A549 (cell line): Measurements from ENCODE around the gene ZNF827. TPM values are rescaled to one million over a fixed set of nuclear protein-coding genes. Genes with fewer than 3 reads are reported as not detected.

Experiments
- ATAC-seq, 2 experiments: fragments of 200-7000 bp in 1 of 2; fragments of >200 bp in 1 of 2; cut with Nextera tagmentation in 1 of 2; cut with Tn5 transposase in 1 of 2; 3 replicates each; pipeline versions ENCODE4 v1.8.0 to v1.9.1; 2018 to 2020; ENCODE audit warnings: mild to moderate bottlenecking in 1 of 2, moderate library complexity in 1 of 2
- CTCF ChIA-PET: fragments of 300-600 bp; sonication (Branson Sonifier 250); formaldehyde crosslinking; extraction: SDS; loops from one replicate; lab custom pipeline; 2021; ENCODE audit warnings: antibody characterized with exemption, inconsistent platforms; lab: Yijun Ruan, JAX
- POLR2A ChIA-PET: fragments of 350-600 bp; formaldehyde crosslinking; extraction: SDS; loops from one replicate; lab custom pipeline; 2021; ENCODE audit warnings: antibody characterized with exemption, inconsistent platforms; lab: Yijun Ruan, JAX
- DNase-seq, 2 experiments: peaks; one replicate each; pipeline versions ENCODE4 v3.0.0 to v3.0.0-alpha.2; 2011 to 2016; ENCODE audit warnings: low read depth in 1 of 2, low spot score in 1 of 2
- FAIRE-seq: peaks from 2 replicates; lab custom pipeline; 2011; peaks lifted over from hg19 to GRCh38; lab: Jason Lieb, UNC
- H3K27ac ChIP-seq, 2 experiments: fragments of >200 bp; sonication (Bioruptor Twin); formaldehyde crosslinking; 3 replicates each; pipeline ENCODE4 v1.5.1; 2016 to 2017
- H3K4me1 ChIP-seq: fragments of >200 bp; sonication (Bioruptor Twin); formaldehyde crosslinking; 3 replicates; pipeline ENCODE4 v1.6.1; 2016
- H3K4me2 ChIP-seq: fragments of >200 bp; sonication (Bioruptor Twin); formaldehyde crosslinking; 3 replicates; pipeline ENCODE4 v1.6.1; 2016
- H3K4me3 ChIP-seq: fragments of >200 bp; sonication (Bioruptor Twin); formaldehyde crosslinking; 3 replicates; pipeline ENCODE4 v1.5.1; 2016
- H3K9me3 ChIP-seq: fragments of >200 bp; sonication (Bioruptor Twin); formaldehyde crosslinking; 3 replicates; pipeline ENCODE4 v1.6.1; 2016
- CEBPB ChIP-seq, 2 experiments: fragments of >200 bp in 1 of 2; sonication (Bioruptor Twin) in 1 of 2; formaldehyde crosslinking in 1 of 2; IDR thresholded peaks; 2 replicates each; pipeline ENCODE4 v1.6.1; 2012 to 2016
- CHD4 ChIP-seq: fragments of 200-600 bp; sonication (generic); IDR thresholded peaks from 2 replicates; pipeline ENCODE4 v1.6.1; 2016; ENCODE audit warnings: antibody characterized with exemption, mild to moderate bottlenecking, borderline replicate concordance
- E2F6 ChIP-seq: IDR thresholded peaks from 2 replicates; pipeline ENCODE4 v1.6.1; 2012; ENCODE audit warnings: low read depth, borderline replicate concordance
- EHF ChIP-seq: fragments of 250-450 bp; sonication (Bioruptor Pico); IDR thresholded peaks from 2 replicates; pipeline ENCODE4 v1.5.0; 2020; ENCODE audit warnings: mild to moderate bottlenecking
- EP300 ChIP-seq, 2 experiments: fragments of >200 bp; sonication (Bioruptor Twin); formaldehyde crosslinking; IDR thresholded peaks; 2 replicates in 1 of 2; 3 replicates in 1 of 2; pipeline ENCODE4 v1.6.1; 2016 to 2017
- FOSB ChIP-seq: fragments of 250-450 bp; sonication (Bioruptor Pico); IDR thresholded peaks from 2 replicates; pipeline ENCODE4 v1.5.0; 2020; ENCODE audit warnings: mild to moderate bottlenecking, moderate library complexity
- FOSL2 ChIP-seq, 2 experiments: fragments of 450-650 bp in 1 of 2; fragments of >200 bp in 1 of 2; sonication (Bioruptor Twin) in 1 of 2; formaldehyde crosslinking; IDR thresholded peaks; 2 replicates each; pipeline versions ENCODE4 v1.5.0 to v1.6.1; 2016 to 2020; ENCODE audit warnings: mild to moderate bottlenecking in 1 of 2, moderate library complexity in 1 of 2
- GATA3 ChIP-seq: IDR thresholded peaks from 2 replicates; pipeline ENCODE4 v1.6.1; 2012; ENCODE audit warnings: borderline replicate concordance
- HES2 ChIP-seq: fragments of >200 bp; sonication (Bioruptor Twin); formaldehyde crosslinking; IDR thresholded peaks from 2 replicates; pipeline ENCODE4 v1.6.1; 2016
- HEYL ChIP-seq: fragments of 250-450 bp; sonication (Bioruptor Pico); IDR thresholded peaks from 2 replicates; pipeline ENCODE4 v1.8.0; 2021; ENCODE audit warnings: mild to moderate bottlenecking, moderate library complexity
- JUN ChIP-seq, 2 experiments: fragments of >200 bp; sonication (Bioruptor Twin); formaldehyde crosslinking; IDR thresholded peaks; 2 replicates in 1 of 2; 3 replicates in 1 of 2; pipeline ENCODE4 v1.6.1; 2016 to 2017
- JUNB ChIP-seq: fragments of >200 bp; sonication (Bioruptor Twin); formaldehyde crosslinking; IDR thresholded peaks from 2 replicates; pipeline ENCODE4 v1.6.1; 2016
- MAFK ChIP-seq: fragments of 450-650 bp; IDR thresholded peaks from 2 replicates; pipeline ENCODE4 v1.6.1; 2014; ENCODE audit not compliant: partially characterized antibody
- MAX ChIP-seq: IDR thresholded peaks from 2 replicates; pipeline ENCODE4 v1.6.1; 2012
- NPAS2 ChIP-seq: fragments of 250-450 bp; sonication (Bioruptor Pico); IDR thresholded peaks from 2 replicates; pipeline ENCODE4 v1.8.0; 2022; ENCODE audit warnings: mild to moderate bottlenecking, moderate library complexity, borderline replicate concordance
- PBX3 ChIP-seq: IDR thresholded peaks from 2 replicates; pipeline ENCODE4 v1.6.1; 2012
- POLR2A ChIP-seq: IDR thresholded peaks from 2 replicates; pipeline ENCODE4 v1.6.1; 2012; ENCODE audit warnings: mild to moderate bottlenecking, low read length
- RAD21 ChIP-seq, 2 experiments: fragments of >200 bp in 1 of 2; sonication (Bioruptor Twin) in 1 of 2; formaldehyde crosslinking in 1 of 2; IDR thresholded peaks in 1 of 2; conservative IDR thresholded peaks in 1 of 2; 2 replicates in 1 of 2; 3 replicates in 1 of 2; pipeline ENCODE4 v1.6.1; 2012 to 2018; ENCODE audit warnings: inconsistent platforms in 1 of 2
- RCOR1 ChIP-seq: fragments of 150-350 bp; IDR thresholded peaks from 2 replicates; pipeline ENCODE4 v1.6.1; 2014; ENCODE audit warnings: antibody characterized with exemption, low read length, low read depth
- RNF2 ChIP-seq: fragments of 200-600 bp; sonication (generic); IDR thresholded peaks from 2 replicates; pipeline ENCODE4 v1.6.1; 2016; ENCODE audit warnings: low read depth, mild to moderate bottlenecking, antibody characterized with exemption, moderate library complexity, borderline replicate concordance
- TFCP2L1 ChIP-seq: fragments of 250-450 bp; sonication (Bioruptor Pico); IDR thresholded peaks from 2 replicates; pipeline ENCODE4 v1.5.0; 2021; ENCODE audit warnings: mild to moderate bottlenecking
- USF2 ChIP-seq: fragments of 450-650 bp; IDR thresholded peaks from 2 replicates; pipeline ENCODE4 v1.6.1; 2014; ENCODE audit warnings: antibody characterized with exemption
- WGBS: methylation state at CpG from one replicate; pipeline ENCODE4 v1.1.6; 2017; ENCODE audit errors: missing lambda C conversion rate; 5-methylcytosine and 5-hydroxymethylcytosine counted together
- polyA plus RNA-seq, 4 experiments: library from polyadenylated mRNA; depleted of rRNA in 3 of 4; stranded (reverse); fragments of >200 nt; fragmentation: RNase III in 1 of 4; extraction: RNeasy Plus Mini Kit Qiagen cat#74134 plus additional on column Dnase treatment in 1 of 4; gene quantifications; 2 replicates in 3 of 4; 3 replicates in 1 of 4; pipeline ENCODE4 v1.2.3, GENCODE V29; 2011 to 2017

The ZNF827 gene
- polyA plus RNA-seq, 2 of the 4 experiments (the other 2 are of a cell fraction): 3.8 to 4.2 TPM

GRCh38 chr4:145734576-145735346 is 203.9 kb downstream of the ZNF827 start:
- CTCF ChIA-PET: interaction anchor here (0.9 kb wide), 1 partner anchor 9 kb away, joined by 3 read pairs; no protein-coding TSS in a partner anchor
- POLR2A ChIA-PET: no interaction called here

GRCh38 chr4:145734031-145734430 is 204.6 kb downstream of the ZNF827 start:
- TF ChIP-seq MAX (no peak), CEBPB (IDR thresholded peaks at IDR 0.05) (no peak), PBX3 (no peak), HEYL (CRISPR knock-in tag) (no peak), RCOR1 (no peak), TFCP2L1 (CRISPR knock-in tag) (no peak), HES2 (no peak), NPAS2 (CRISPR knock-in tag) (no peak)
- H3K27ac ChIP-seq: peak overlapping the region; percentile 77 to 97
- H3K4me1 ChIP-seq: peaks cover 65% of the 10 kb centered on the region
- no peaks in the 10 kb centered on the region for H3K9me3 ChIP-seq
- FAIRE-seq (no peak), ATAC-seq (no peak), DNase-seq (no peak)
- H3K4me3 ChIP-seq: no peak overlapping the region
- POLR2A ChIA-PET: no interaction called here
- peak overlapping the region; percentile 75 for H3K4me2 ChIP-seq
- CTCF ChIA-PET: interaction anchor here (0.7 to 0.9 kb wide), 2 partner anchors 9 to 242 kb away, joined by 3 read pairs; no protein-coding TSS in a partner anchor
- WGBS: 75% methylated on average over 5 of the region's 7 CpGs

More at GRCh38 chr4:145734576-145735346, 203.9 kb downstream of the ZNF827 start:
- Histone ChIP-seq H3K9me3 (no peaks in the 10 kb centered on the region), H3K4me2 (peak overlapping the region; percentile 75), H3K4me1 (peaks cover 73% of the 10 kb centered on the region), H3K4me3 (no peak overlapping the region), H3K27ac (peak overlapping the region; percentile 77 to 97)
- ATAC-seq (peak; percentile 67 to 74), FAIRE-seq (no peak), DNase-seq (peak; percentile 45 to 72)
- TF ChIP-seq RAD21 (conservative IDR thresholded peaks at IDR 0.05 in 1 of 2, IDR thresholded peaks at IDR 0.05 in 1 of 2) (peak in 1 of 2 experiments; percentile 15; a peak in 1 of 5 replicates), GATA3 (peak; percentile 20; the same call in 1 of the 2 replicates), FOSL2 (IDR thresholded peaks at IDR 0.05) (no peak), FOSL2 (CRISPR knock-in tag; IDR thresholded peaks at IDR 0.05) (peak; percentile 68), EP300 (IDR thresholded peaks at IDR 0.05) (peak in 1 of 2 experiments; percentile 21; a peak in 1 of 5 replicates), USF2 (no peak), JUNB (peak; percentile 20; the same call in 1 of the 2 replicates)
- WGBS: 13% methylated on average over 14 of the region's 14 CpGs

GRCh38 chr4:145732895-145733880 is 205.4 kb downstream of the ZNF827 start:
- ChIA-PET POLR2A (interaction anchor here (0.6 to 1.0 kb wide), 3 partner anchors 54 to 372 kb away, joined by 3 to 4 read pairs (median 3); partner anchors contain the start of gene C4orf51), CTCF (interaction anchor here (0.7 kb wide), 1 partner anchor 242 kb away, joined by 3 read pairs; no protein-coding TSS in a partner anchor)
- Histone ChIP-seq H3K27ac (peak overlapping the region; percentile 77 to 97), H3K4me2 (peak overlapping the region; percentile 75), H3K9me3 (no peaks in the 10 kb centered on the region), H3K4me3 (peak overlapping the region; percentile 56), H3K4me1 (peaks cover 63% of the 10 kb centered on the region)
- 36% methylated on average over 23 of the region's 81 CpGs for WGBS
- no peak for FAIRE-seq
- DNase-seq: peak; percentile 57 to 83
- ATAC-seq: peak; percentile 74 to 83
- TF ChIP-seq RNF2 (no peak), CHD4 (no peak), FOSB (CRISPR knock-in tag) (no peak), POLR2A (peak; percentile 16; the same call in 1 of the 2 replicates), HES2 (no peak), USF2 (0 out of 2 replicates have a peak, but pooled peaks have one; percentile 14), MAX (peak; percentile 73; the same call in 1 of the 2 replicates), E2F6 (peak; percentile 91), MAFK (no peak), EHF (CRISPR knock-in tag) (no peak), JUN (IDR thresholded peaks at IDR 0.05) (0 out of 5 replicates have a peak, but pooled peaks of 1 of the 2 experiments have one; percentile 63)
